Panc1 (cell line): ENCODE measurements around the gene SLC17A5.

Source experiments
- CTCF ChIP-seq: fragments of 450-650 bp; IDR thresholded peaks from 2 replicates; pipeline ENCODE4 v1.5.1; 2017; ENCODE audit warnings: mild to moderate bottlenecking
- POLR2AphosphoS5 ChIP-seq: IDR thresholded peaks from 2 replicates; pipeline ENCODE4 v1.6.1; 2012; ENCODE audit warnings: mild to moderate bottlenecking, low read depth, low read length, moderate library complexity
- REST ChIP-seq, 2 experiments: IDR thresholded peaks; 2 replicates each; pipeline ENCODE4 v1.6.1; 2011 to 2012; ENCODE audit warnings: low read depth in 2 of 2, control low read depth in 1 of 2, low read length in 1 of 2, mild to moderate bottlenecking in 1 of 2, moderate library complexity in 1 of 2; ENCODE audit not compliant: insufficient read depth in 1 of 2
- SIN3A ChIP-seq: IDR thresholded peaks from 2 replicates; pipeline ENCODE4 v1.6.1; 2012; ENCODE audit warnings: low read depth, mild to moderate bottlenecking, low read length, moderate library complexity, borderline replicate concordance; ENCODE audit not compliant: insufficient read depth

- no peak for TF ChIP-seq CTCF
- TF ChIP-seq SIN3A: no peak
- TF ChIP-seq POLR2AphosphoS5: no peak
- TF ChIP-seq REST (IDR thresholded peaks at IDR 0.05; ENCODE audit: insufficient read depth in 1 of 2, low read depth in 2 of 2, low read length in 1 of 2): no peak
Measured at GRCh38 chr6:73655341-73655917, 1.6 kb upstream of the SLC17A5 start.
